Stimulated activated effector memory CD8-positive, alpha-beta T cell treated with anti-CD3 and anti-CD28 coated beads, Interleukin-12 subunit alpha, Interleukin-12 subunit beta, amount 100 ng/mL, for 72 hours (primary cell): Measurements from ENCODE around the gene DAB2IP.

Experiments used
- ATAC-seq: fragments of 150-1000 bp; cut with Tn5 transposase; 2 replicates; pipeline ENCODE4 v1.10.0; 2021
- DNase-seq, 2 donors: peaks; one replicate each; pipeline ENCODE4 v3.0.0; 2021 to 2022; ENCODE audit warnings: low spot score in 2 of 2
- H3K27ac Mint-ChIP-seq: one replicate; pipeline ENCODE4 v1.8.0; 2022; ENCODE audit warnings: mild to moderate bottlenecking, mixed read lengths
- H3K36me3 Mint-ChIP-seq: one replicate; pipeline ENCODE4 v1.8.0; 2022; ENCODE audit warnings: mild to moderate bottlenecking, mixed read lengths
- H3K4me1 Mint-ChIP-seq: one replicate; pipeline ENCODE4 v1.8.0; 2022; ENCODE audit warnings: mixed read lengths
- H3K4me3 Mint-ChIP-seq: one replicate; pipeline ENCODE4 v1.8.0; 2022; ENCODE audit warnings: mild to moderate bottlenecking, mixed read lengths
- H3K9me3 Mint-ChIP-seq: one replicate; pipeline ENCODE4 v1.8.0; 2022; ENCODE audit warnings: mixed read lengths

Gene DAB2IP

DNA sequence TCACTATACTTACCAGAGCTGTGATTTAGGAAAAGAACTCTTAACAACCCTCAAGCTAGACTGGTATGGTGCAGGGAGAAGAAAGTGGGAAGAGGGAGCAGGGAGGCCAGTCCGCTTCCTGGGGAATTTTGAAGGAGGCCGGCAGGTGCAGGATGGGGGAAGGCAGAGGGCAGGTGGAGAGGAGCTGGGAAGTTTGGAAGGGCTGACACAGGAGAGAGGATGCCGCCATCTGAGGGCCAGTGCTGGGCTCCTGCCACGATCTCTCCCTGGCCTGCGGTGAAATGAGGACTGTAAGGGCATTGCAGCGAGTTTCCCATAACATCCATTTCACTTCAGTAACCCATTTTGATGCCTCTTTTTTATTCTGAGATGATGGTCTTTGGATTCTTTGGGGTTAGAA lies 8.9 kb downstream of the DAB2IP start:
- no peak overlapping the region for H3K27ac Mint-ChIP-seq
- DNase-seq = no peak
- H3K4me1 Mint-ChIP-seq = no peaks in the 10 kb centered on the region
- H3K4me3 Mint-ChIP-seq = no peak overlapping the region
- H3K9me3 Mint-ChIP-seq = no peaks in the 10 kb centered on the region
- no peak for ATAC-seq
- no peaks in the 10 kb centered on the region for H3K36me3 Mint-ChIP-seq

DNA sequence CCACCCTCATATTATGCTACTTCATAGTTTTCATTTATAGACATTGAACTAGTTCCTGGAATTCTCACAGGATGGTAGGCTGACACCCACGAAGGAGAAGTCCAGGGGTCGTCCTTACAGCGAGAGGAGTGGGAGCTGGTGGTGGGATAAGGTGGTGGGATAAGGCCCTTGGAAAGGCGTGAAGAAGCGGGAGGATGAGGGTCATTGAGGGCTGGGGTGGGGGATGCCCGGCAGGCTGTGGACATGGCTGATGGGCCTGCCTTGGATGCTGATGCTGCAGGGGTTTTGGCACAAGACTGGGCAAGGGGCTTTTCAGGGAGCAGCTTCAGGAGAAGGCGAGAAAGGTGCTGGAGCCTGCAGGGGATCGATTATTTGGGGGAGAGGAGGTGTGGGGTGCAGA lies 9.4 kb downstream of the DAB2IP start:
- Mint-ChIP-seq H3K4me1 (no peaks in the 10 kb centered on the region), H3K4me3 (no peak overlapping the region), H3K36me3 (no peaks in the 10 kb centered on the region), H3K27ac (no peak overlapping the region), H3K9me3 (no peaks in the 10 kb centered on the region)
- no peak for ATAC-seq
- DNase-seq = no peak

DNA sequence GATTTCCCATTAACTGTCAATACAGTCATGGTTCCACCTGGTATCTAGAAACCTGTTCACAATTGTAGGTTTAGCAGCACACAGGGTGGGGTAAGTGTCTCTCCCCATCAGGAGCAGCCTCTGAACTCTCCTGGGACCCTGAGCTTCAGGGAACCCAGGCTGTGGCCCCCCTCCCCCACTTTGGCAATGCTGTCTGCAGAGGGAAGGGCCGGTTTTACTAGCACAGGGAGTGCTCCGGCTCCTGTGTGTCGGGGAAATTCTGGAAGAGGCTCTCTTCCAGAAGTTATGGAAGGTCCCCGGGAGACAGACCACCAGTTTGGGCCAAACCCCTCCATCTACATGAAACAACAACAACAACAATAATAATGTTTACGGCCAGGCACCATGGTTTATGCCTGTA lies 9.9 kb downstream of the DAB2IP start:
- ATAC-seq = no peak
- no peak overlapping the region for H3K27ac Mint-ChIP-seq
- no peak for DNase-seq

DNA sequence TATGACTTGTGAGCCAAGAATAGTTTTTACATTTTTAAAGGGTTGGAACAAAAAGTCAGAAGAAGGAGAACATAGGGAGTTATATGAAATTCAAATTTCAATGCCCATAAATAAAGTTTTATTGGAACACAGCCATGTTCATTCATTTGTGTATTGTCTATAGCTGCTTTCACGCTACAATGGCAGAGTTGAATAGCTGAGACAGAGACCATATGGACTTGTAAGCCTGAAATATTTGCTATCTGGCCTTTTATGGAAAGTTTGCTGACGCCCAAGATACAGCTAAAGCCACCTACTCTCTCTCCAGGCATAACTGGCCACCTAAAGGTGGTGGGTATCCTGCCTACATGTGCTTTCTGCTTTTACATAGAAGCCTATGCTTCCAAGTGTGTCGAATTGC lies 10.9 kb downstream of the DAB2IP start:
- H3K4me1 Mint-ChIP-seq = no peaks in the 10 kb centered on the region
- DNase-seq (no peak), ATAC-seq (no peak)
- no peaks in the 10 kb centered on the region for H3K9me3 Mint-ChIP-seq
- no peaks in the 10 kb centered on the region for H3K36me3 Mint-ChIP-seq
- no peak overlapping the region for H3K4me3 Mint-ChIP-seq
- no peak overlapping the region for H3K27ac Mint-ChIP-seq

More for the DNA sequence above, 9.9 kb downstream of the DAB2IP start:
- Mint-ChIP-seq H3K4me1 (no peaks in the 10 kb centered on the region), H3K36me3 (no peaks in the 10 kb centered on the region), H3K4me3 (no peak overlapping the region), H3K9me3 (no peaks in the 10 kb centered on the region)

DNA sequence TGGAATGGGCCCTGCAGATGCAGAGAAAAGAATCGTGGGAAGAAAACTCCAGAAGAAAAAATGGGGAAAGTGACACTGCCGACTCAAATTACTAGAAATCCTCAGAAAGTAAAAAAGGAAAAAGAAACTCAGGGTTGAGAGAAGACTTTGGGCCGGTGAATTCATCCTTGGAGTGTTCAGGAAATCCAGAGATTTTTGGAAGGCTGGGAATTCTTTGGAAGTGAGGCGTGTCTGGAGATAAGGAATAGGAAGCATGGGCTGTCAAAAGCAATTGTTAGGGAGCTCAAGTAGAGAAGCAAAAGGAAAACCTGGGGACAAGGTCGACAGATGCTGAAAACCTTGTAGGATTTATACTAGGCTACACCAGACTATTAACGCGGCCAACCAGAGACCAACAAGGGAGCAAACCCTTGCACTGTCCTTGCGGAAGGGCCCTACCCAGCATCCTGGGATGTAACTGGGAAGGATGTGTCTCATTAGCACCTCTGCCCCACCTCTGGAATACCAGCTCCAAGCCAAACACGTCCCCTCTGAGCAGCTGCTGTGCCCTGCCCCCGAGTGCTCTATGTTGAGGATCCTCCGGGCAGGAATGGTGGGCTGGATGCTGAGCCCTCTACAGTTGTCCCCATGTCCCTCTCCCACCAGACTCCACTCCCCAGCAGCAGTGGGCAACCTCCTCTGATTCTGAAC lies 11.6 kb downstream of the DAB2IP start:
- Mint-ChIP-seq H3K4me1 (no peaks in the 10 kb centered on the region), H3K4me3 (no peak overlapping the region), H3K9me3 (no peaks in the 10 kb centered on the region), H3K27ac (no peak overlapping the region), H3K36me3 (no peaks in the 10 kb centered on the region)
- ATAC-seq = no peak
- DNase-seq = no peak

DNA sequence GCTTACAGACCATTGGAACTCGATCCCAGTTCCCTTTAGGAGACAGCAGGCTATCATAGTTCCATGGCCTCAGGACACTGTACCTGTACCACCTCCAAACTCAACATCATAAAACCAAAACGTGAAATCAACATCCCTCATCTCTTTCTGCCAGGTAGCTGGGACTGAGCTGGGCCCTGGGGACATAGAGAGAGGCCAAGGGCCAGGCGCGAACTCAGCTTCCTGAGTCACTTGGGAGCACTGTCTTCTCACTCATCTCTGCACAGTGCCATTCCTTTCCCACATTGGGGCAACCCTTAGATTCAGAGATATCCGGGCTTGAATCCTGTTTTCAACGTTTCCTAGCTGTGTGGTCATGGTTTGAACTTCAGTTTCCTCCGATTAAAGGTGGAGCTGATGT lies 12.2 kb downstream of the DAB2IP start:
- Mint-ChIP-seq H3K4me3 (no peak overlapping the region), H3K36me3 (no peaks in the 10 kb centered on the region), H3K4me1 (no peaks in the 10 kb centered on the region), H3K9me3 (no peaks in the 10 kb centered on the region), H3K27ac (no peak overlapping the region)
- ATAC-seq = no peak
- no peak for DNase-seq

DNA sequence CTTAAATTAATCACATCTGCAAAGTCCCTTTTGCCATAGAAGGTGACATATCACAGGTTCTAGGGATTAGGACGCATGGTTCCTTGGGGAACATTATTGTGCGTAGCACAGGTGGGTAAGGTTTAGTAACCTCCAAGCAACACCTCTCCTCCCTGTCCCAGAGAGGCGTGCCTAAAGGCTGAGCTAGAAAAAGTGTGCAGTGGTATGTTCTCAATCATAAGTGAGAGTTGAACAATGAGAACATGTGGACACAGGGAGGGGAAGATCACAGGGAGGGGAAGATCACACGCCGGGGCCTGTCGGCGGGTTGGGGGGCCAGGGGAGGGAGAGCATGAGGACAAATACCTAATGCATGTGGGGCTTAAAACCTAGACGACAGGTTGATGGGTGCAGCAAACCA lies 14.9 kb downstream of the DAB2IP start:
- H3K27ac Mint-ChIP-seq = no peak overlapping the region
- ATAC-seq = no peak
- H3K36me3 Mint-ChIP-seq = no peaks in the 10 kb centered on the region
- no peak for DNase-seq
- no peaks in the 10 kb centered on the region for H3K4me1 Mint-ChIP-seq
- H3K9me3 Mint-ChIP-seq = no peaks in the 10 kb centered on the region
- no peak overlapping the region for H3K4me3 Mint-ChIP-seq

DNA sequence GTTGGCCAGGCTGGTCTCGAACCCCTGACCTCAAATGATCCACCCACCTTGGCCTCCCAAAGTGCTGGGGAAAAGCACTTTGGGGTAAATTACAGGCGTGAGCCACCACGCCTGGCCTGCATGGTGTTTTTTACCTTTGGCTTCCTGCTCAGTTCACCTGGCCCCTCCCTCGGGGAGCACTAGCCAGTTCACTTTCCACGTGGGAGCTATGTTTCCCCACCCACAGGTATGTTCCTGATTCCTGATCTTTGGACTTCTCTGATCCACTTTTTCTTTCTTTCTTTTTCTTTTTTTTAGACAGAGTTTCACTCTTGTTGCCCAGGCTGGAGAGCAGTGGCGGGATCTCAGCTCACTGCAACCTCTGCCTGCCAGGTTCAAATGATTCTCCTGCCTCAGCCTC lies 15.8 kb downstream of the DAB2IP start:
- Mint-ChIP-seq H3K4me3 (no peak overlapping the region), H3K4me1 (no peaks in the 10 kb centered on the region), H3K27ac (no peak overlapping the region), H3K36me3 (no peaks in the 10 kb centered on the region), H3K9me3 (no peaks in the 10 kb centered on the region)
- no peak for ATAC-seq
- no peak for DNase-seq

DNA sequence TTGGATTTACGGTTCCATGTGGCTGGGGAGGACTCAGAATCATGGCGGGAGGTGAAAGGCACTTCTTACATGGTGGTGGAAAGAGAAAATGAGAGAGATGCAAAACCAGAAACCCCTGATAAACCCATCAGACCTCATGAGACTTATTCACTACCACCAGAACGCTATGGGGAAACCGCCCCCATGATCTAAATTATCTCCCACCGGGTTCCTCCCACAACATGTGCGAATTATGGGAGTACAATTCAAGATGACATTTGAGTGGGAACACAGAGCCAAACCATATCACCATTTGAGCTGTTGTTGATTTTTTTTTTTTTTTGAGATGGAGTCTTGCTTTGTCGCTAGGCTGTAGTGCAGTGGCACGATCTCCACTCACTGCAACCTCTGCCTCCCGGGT lies 16.5 kb downstream of the DAB2IP start:
- Mint-ChIP-seq H3K4me3 (no peak overlapping the region), H3K27ac (no peak overlapping the region), H3K36me3 (no peaks in the 10 kb centered on the region), H3K4me1 (no peaks in the 10 kb centered on the region), H3K9me3 (no peaks in the 10 kb centered on the region)
- ATAC-seq = no peak
- no peak for DNase-seq

DNA sequence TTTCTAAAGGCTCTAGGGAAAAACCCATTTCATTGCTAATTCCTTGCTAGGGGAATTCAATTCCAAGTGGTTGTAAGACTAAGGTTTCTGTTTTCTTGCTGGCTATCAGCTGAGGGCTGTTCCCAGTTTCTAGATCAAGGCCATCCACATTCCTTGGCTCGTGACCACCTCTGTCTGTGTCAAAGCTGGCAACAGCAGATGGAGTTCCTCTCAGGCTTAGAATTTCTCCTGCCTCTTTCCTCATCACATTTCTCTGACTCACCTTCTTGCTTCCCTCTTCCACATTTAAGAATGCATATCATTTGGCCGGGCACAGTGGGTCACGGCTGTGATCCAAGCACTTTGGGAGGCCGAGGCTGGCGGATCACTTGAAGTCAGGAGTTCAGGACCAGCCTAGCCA lies 19.0 kb downstream of the DAB2IP start:
- ATAC-seq (no peak), DNase-seq (no peak)
- Mint-ChIP-seq H3K36me3 (no peaks in the 10 kb centered on the region), H3K9me3 (no peaks in the 10 kb centered on the region), H3K27ac (no peak overlapping the region), H3K4me3 (no peak overlapping the region), H3K4me1 (no peaks in the 10 kb centered on the region)

DNA sequence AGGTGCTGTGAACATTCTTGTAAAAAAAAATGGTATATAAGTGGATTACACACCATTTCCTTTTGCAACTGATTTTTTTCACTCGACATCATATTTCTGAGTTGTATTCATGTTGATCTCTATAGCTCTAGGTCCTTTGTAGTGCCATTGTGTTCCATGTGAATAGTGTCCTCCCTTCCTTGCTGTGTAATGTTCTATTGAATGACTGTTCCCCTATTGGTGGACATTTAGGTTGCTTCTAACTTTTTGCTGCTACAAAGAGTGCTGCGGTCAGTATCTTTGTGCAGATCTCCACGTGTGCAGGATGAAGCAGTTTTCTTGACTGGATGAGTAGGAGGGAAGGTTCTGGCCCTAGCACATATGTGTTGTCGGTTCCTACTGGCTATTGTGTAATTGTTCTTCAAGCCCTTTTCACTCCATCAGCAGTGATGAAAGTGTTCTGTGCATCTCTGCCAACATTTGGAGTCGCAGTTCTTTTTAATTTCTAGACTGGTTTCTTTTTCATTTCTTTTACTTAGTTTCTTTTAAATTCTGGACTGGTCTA lies 20.2 kb downstream of the DAB2IP start:
- H3K4me1 Mint-ChIP-seq = no peaks in the 10 kb centered on the region
- H3K36me3 Mint-ChIP-seq = no peaks in the 10 kb centered on the region
- H3K27ac Mint-ChIP-seq = no peak overlapping the region

DNA sequence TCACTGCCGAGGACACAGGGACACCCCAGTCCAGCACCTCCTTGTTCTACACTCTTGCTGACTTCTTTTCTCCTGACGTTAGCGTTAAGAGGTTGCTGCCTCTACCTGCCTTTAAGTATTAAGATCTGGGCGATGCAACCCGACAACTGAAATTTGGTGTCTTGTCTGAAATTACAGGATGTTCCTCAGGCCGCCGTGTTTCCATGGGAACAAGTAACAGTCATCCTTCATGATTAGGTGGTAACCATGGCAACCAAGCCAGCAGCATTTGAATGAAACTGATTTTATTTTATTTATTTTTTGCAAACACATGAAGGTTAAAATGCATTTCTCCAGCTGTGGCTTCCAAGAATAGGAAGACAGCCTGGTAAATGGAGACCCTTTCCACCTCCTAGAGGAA lies 20.8 kb downstream of the DAB2IP start:
- H3K4me3 Mint-ChIP-seq = no peak overlapping the region
- H3K9me3 Mint-ChIP-seq = no peaks in the 10 kb centered on the region
- no peaks in the 10 kb centered on the region for H3K36me3 Mint-ChIP-seq
- H3K4me1 Mint-ChIP-seq = no peaks in the 10 kb centered on the region
- no peak overlapping the region for H3K27ac Mint-ChIP-seq
- no peak for DNase-seq
- no peak for ATAC-seq

More for the DNA sequence above, 20.2 kb downstream of the DAB2IP start:
- ATAC-seq = no peak
- Mint-ChIP-seq H3K9me3 (no peaks in the 10 kb centered on the region), H3K4me3 (no peak overlapping the region)
- no peak for DNase-seq

DNA sequence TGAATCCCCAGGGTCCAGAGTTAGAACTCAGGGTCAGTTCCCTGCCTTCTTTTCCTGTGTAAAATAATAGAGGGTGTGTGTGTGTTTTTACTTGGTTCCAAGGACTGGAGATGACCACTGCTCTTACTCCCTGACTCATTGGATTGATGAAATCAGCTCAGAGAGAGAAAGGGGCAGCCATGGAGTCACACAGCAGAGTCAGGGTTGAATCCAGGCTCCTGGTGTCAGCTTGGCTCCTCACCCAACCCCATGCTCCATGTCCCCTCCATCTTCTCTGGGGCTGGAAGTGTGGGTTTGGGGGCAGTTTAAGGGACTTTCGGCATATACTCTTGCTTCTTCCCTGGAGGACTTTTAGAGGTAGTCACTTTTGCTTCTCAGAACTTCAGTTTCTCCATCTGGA lies 21.6 kb downstream of the DAB2IP start:
- H3K27ac Mint-ChIP-seq = no peak overlapping the region
- H3K36me3 Mint-ChIP-seq = no peaks in the 10 kb centered on the region
- no peaks in the 10 kb centered on the region for H3K4me1 Mint-ChIP-seq
- DNase-seq (no peak), ATAC-seq (no peak)
- no peaks in the 10 kb centered on the region for H3K9me3 Mint-ChIP-seq
- no peak overlapping the region for H3K4me3 Mint-ChIP-seq

DNA sequence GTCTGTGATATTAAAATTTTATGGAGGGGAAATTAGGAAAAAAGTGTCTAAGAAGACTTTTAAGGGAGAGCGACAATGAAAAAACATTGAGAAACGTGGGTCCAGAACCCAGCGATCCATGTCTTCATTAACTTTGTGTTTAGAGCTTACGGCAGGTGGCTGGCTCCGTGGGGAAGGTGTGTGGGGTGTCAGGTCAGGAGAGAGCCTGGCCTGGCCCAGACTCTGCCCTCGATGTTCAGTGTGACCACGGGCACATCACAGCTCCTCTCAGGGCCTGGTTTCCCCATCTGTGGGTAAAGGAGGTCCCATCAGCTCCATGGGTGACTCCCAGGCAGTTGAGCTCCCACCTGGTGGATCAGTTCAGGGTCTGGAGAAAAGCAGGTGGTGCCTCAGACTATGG lies 22.1 kb downstream of the DAB2IP start:
- Mint-ChIP-seq H3K4me3 (no peak overlapping the region), H3K9me3 (no peaks in the 10 kb centered on the region), H3K4me1 (no peaks in the 10 kb centered on the region), H3K36me3 (no peaks in the 10 kb centered on the region), H3K27ac (no peak overlapping the region)
- no peak for ATAC-seq
- DNase-seq = no peak

DNA sequence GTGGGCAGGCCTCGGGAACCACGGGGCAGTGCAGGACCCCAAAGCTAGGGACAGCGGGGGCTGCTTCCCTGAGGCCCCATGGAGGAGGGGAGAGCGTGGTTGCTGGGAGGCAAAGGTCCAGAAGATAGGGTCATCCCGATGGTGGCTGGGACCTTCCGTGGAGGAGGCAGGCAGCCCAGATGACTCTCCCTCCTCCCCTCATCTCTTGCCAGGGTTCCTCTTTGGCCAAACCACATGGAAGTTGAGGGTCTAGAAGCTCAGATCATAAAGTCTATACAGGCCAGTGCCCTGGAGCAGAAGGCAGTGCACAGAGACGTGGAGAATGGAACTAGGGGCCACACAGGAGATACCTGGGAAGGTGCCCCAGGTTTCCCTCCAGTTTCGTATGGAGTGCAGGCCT lies 22.6 kb downstream of the DAB2IP start:
- no peak overlapping the region for H3K27ac Mint-ChIP-seq
- no peaks in the 10 kb centered on the region for H3K36me3 Mint-ChIP-seq
- ATAC-seq (no peak), DNase-seq (no peak)
- no peak overlapping the region for H3K4me3 Mint-ChIP-seq
- no peaks in the 10 kb centered on the region for H3K9me3 Mint-ChIP-seq
- H3K4me1 Mint-ChIP-seq = no peaks in the 10 kb centered on the region

DNA sequence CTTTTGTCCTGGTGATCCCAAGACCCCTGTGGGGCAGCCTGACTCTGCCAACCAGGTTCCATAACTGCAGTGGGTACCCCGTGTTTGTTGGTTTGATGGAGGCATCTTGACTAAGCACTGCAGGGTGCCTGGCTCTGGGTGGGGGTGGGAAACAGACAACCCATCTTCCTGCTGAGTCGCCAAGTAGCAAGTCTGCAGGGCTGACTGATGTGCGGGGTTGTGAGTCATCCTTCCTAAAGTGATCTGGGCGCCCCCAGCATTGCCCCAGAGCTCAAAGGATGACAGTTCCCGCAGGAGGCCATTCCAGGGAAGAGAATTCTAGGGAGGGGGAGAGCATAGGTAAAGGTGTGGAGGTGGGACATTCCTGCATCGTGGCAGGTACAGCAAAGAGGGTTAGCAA lies 23.5 kb downstream of the DAB2IP start:
- peak; percentile 42 for ATAC-seq
- no peak overlapping the region for H3K27ac Mint-ChIP-seq
- H3K4me1 Mint-ChIP-seq = no peaks in the 10 kb centered on the region

DNA sequence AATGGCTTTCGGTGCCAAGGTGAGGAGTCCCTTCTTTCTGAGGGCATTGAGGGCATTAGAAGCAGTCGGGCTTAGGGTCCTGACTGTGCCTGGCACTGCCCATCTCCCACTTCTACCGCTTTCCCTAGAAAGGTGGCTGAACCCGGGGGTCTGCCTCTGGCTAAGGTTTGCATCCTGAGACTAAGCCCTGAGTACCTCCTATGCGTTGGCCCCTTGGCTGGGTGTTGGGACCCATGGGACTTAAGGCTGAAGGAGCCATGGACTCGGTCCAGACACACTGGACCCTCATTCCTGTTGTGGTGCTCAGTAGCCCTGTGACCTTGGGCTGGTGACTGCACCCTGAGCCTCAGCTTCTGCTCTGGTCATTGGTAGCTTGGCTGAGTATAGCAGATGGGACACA lies 23.9 kb downstream of the DAB2IP start:
- no peak overlapping the region for H3K4me3 Mint-ChIP-seq
- no peaks in the 10 kb centered on the region for H3K9me3 Mint-ChIP-seq
- no peak for ATAC-seq
- no peaks in the 10 kb centered on the region for H3K4me1 Mint-ChIP-seq
- H3K36me3 Mint-ChIP-seq = no peaks in the 10 kb centered on the region
- no peak overlapping the region for H3K27ac Mint-ChIP-seq
- no peak for DNase-seq

More for the DNA sequence above, 23.5 kb downstream of the DAB2IP start:
- Mint-ChIP-seq H3K4me3 (no peak overlapping the region), H3K36me3 (no peaks in the 10 kb centered on the region), H3K9me3 (no peaks in the 10 kb centered on the region)
- DNase-seq = no peak
